ENCODE measurements around the gene KIAA1549.

DNA sequence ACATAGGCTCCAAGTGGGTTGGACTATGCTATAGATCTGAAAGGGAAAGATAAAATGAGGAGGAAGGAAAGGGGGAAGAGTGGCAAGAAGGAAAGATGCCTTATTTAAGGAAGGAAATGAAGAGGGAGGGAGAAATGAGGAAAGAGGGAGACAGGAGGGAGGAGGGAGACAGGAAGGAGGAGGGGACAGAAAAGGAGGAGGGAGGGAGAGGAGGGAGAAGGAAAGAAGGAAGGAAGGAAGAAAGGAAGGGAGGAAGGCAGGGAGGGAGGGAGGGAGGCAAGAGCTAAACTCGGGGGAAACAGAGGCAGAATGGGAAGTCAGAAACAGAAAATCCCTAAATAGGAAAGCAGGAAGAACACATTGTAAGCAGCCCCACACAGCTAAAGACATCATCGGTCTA, 67.4 kb downstream of the KIAA1549 start:
- TF ChIP-seq POLR2A (IDR thresholded peaks at IDR 0.05) (no peak), CTCF (IDR thresholded peaks at IDR 0.05) (no peak)
